WI38 (cell line): ENCODE measurements around the gene CXorf66.

Source experiments
- H3K4me3 ChIP-seq: 2 replicates; pipeline ENCODE4 v1.5.1; 2011; ENCODE audit warnings: low read depth, mild to moderate bottlenecking, control low read depth, low read length
- CTCF ChIP-seq: IDR thresholded peaks from 2 replicates; pipeline ENCODE4 v1.5.1; 2012; ENCODE audit warnings: low read depth, mild to moderate bottlenecking, control low read depth, low read length

The CXorf66 gene

GRCh38 chrX:139932901-139933796, 32.2 kb downstream of the CXorf66 start, which contains the start of gene ATP11C:
ATP11C (minus strand) TSS chrX:139933053; CDS start chrX:139932042, 1,011 bp downstream.
- TF ChIP-seq CTCF: no peak
- H3K4me3 ChIP-seq: peak within 1 kb of the TSS; percentile 69

- TF ChIP-seq CTCF: no peak
Observed at GRCh38 chrX:139932073-139932900, 33.0 kb downstream of the CXorf66 start.

GRCh38 chrX:139931646-139932072, 33.7 kb downstream of the CXorf66 start:
- TF ChIP-seq CTCF: no peak
- peak overlapping the region; percentile 69 for H3K4me3 ChIP-seq

More at GRCh38 chrX:139932073-139932900, 33.0 kb downstream of the CXorf66 start:
- H3K4me3 ChIP-seq: peak overlapping the region; percentile 69

GRCh38 chrX:139930916-139931645, 34.2 kb downstream of the CXorf66 start:
- no peak for TF ChIP-seq CTCF
- H3K4me3 ChIP-seq: peak overlapping the region; percentile 69

- no peak for TF ChIP-seq CTCF
- H3K4me3 ChIP-seq: peak overlapping the region; percentile 69
Observed at GRCh38 chrX:139930401-139930800, 34.9 kb downstream of the CXorf66 start.

GRCh38 chrX:139929876-139930275, 35.4 kb downstream of the CXorf66 start:
- H3K4me3 ChIP-seq: peak overlapping the region; percentile 69
- TF ChIP-seq CTCF: no peak
